DOHH2 (cell line): ENCODE measurements around the gene AFAP1.

Source experiments
- H3F3A ChIP-seq: fragments of 200-600 bp; sonication (generic), shearing (Covaris generic); 2 replicates; pipeline ENCODE4 v1.6.0; 2016; ENCODE audit warnings: antibody characterized with exemption, mild to moderate bottlenecking; ENCODE audit not compliant: control insufficient read depth, insufficient read depth
- H3K27ac ChIP-seq: fragments of 200-600 bp; sonication (generic); 2 replicates; pipeline ENCODE4 v1.5.1; 2014; ENCODE audit warnings: low read depth, mild to moderate bottlenecking, low read length, moderate library complexity
- H3K27me3 ChIP-seq: fragments of 200-600 bp; sonication (generic); 2 replicates; pipeline ENCODE4 v1.6.1; 2014; ENCODE audit warnings: mild to moderate bottlenecking, low read length, mixed read lengths; ENCODE audit not compliant: control insufficient read depth
- H3K36me3 ChIP-seq: fragments of 200-600 bp; sonication (generic); 2 replicates; pipeline ENCODE4 v1.6.1; 2014; ENCODE audit warnings: mild to moderate bottlenecking, low read length, moderate library complexity, mixed read lengths; ENCODE audit not compliant: control insufficient read depth
- H3K4me1 ChIP-seq: fragments of 200-600 bp; sonication (generic); 2 replicates; pipeline ENCODE4 v1.6.1; 2014; ENCODE audit warnings: mild to moderate bottlenecking, low read length, mixed read lengths; ENCODE audit not compliant: control insufficient read depth
- H3K4me2 ChIP-seq: fragments of 200-600 bp; sonication (generic); 2 replicates; pipeline ENCODE4 v1.6.0; 2014; ENCODE audit warnings: mild to moderate bottlenecking, low read length, moderate library complexity
- H3K4me3 ChIP-seq: fragments of 200-600 bp; sonication (generic); 2 replicates; pipeline ENCODE4 v1.5.1; 2014; ENCODE audit warnings: mild to moderate bottlenecking, low read length, mixed read lengths
- H3K79me2 ChIP-seq: fragments of 200-600 bp; sonication (generic); 2 replicates; pipeline ENCODE4 v1.6.1; 2014; ENCODE audit warnings: mild to moderate bottlenecking, low read length, mixed read lengths; ENCODE audit not compliant: control insufficient read depth
- H3K9me2 ChIP-seq: fragments of 200-600 bp; sonication (generic); replicated peaks from 2 replicates; pipeline ENCODE4 v1.6.1; 2014; ENCODE audit warnings: mild to moderate bottlenecking, low read length, mixed read lengths; ENCODE audit not compliant: control insufficient read depth
- H3K9me3 ChIP-seq: fragments of 200-600 bp; sonication (generic); 2 replicates; pipeline ENCODE4 v1.6.1; 2014; ENCODE audit warnings: antibody characterized with exemption, low read length, mixed read lengths; ENCODE audit not compliant: control insufficient read depth, insufficient read depth
- H4K20me1 ChIP-seq: fragments of 200-600 bp; sonication (generic); 2 replicates; pipeline ENCODE4 v1.6.0; 2014; ENCODE audit warnings: low read depth, mild to moderate bottlenecking, antibody characterized with exemption, low read length, moderate library complexity; ENCODE audit not compliant: control insufficient read depth, insufficient read depth
- EZH2phosphoT487 ChIP-seq: fragments of 200-600 bp; sonication (generic); IDR thresholded peaks from 2 replicates; pipeline ENCODE4 v1.6.1; 2017; ENCODE audit warnings: borderline replicate concordance, mild to moderate bottlenecking, antibody characterized with exemption, low read length, moderate library complexity, mixed read lengths
- TF ChIP-seq, protein P1 (sequence below): fragments of 200-600 bp; sonication (generic); IDR thresholded peaks from one replicate; pipeline ENCODE4 v1.5.1; 2014; ENCODE audit warnings: antibody characterized with exemption, mild to moderate bottlenecking, low read depth, low read length; ENCODE audit not compliant: poor library complexity, severe bottlenecking

The AFAP1 gene

DNA sequence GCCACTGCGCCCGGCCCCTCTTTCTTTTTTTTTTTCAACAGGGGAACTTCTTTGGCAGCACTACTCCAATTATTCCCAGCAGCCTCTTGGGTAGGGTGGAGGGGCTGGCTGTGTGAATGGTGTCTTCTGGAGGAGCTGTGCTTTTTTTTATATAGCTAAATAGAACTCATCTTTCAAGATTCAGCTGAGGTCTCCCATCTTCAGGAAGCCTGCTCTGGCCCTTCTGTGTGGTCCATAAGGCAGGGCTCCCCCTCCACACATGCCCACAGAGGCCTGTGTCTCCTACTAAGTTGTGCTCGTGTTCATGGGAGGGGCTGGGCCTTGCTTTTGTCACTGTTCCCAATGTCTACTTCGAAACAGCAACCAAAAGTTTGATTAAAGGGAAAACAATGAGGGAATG, 116.8 kb downstream of the AFAP1 start:
- Histone ChIP-seq H3K4me1 (no peaks in the 10 kb centered on the region), H3K9me3 (no peaks in the 10 kb centered on the region), H3K79me2 (no peaks in the 10 kb centered on the region), H3K4me3 (no peak overlapping the region), H3K9me2 (no peaks in the 10 kb centered on the region), H3K4me2 (no peak overlapping the region), H3F3A (no peaks in the 10 kb centered on the region), H3K36me3 (no peaks in the 10 kb centered on the region), H3K27ac (no peak overlapping the region), H3K27me3 (peaks cover 14% of the 10 kb centered on the region), H4K20me1 (no peaks in the 10 kb centered on the region)
- TF ChIP-seq, protein P1, sequence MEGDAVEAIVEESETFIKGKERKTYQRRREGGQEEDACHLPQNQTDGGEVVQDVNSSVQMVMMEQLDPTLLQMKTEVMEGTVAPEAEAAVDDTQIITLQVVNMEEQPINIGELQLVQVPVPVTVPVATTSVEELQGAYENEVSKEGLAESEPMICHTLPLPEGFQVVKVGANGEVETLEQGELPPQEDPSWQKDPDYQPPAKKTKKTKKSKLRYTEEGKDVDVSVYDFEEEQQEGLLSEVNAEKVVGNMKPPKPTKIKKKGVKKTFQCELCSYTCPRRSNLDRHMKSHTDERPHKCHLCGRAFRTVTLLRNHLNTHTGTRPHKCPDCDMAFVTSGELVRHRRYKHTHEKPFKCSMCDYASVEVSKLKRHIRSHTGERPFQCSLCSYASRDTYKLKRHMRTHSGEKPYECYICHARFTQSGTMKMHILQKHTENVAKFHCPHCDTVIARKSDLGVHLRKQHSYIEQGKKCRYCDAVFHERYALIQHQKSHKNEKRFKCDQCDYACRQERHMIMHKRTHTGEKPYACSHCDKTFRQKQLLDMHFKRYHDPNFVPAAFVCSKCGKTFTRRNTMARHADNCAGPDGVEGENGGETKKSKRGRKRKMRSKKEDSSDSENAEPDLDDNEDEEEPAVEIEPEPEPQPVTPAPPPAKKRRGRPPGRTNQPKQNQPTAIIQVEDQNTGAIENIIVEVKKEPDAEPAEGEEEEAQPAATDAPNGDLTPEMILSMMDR = no peak
- TF ChIP-seq EZH2phosphoT487 = no peak

DNA sequence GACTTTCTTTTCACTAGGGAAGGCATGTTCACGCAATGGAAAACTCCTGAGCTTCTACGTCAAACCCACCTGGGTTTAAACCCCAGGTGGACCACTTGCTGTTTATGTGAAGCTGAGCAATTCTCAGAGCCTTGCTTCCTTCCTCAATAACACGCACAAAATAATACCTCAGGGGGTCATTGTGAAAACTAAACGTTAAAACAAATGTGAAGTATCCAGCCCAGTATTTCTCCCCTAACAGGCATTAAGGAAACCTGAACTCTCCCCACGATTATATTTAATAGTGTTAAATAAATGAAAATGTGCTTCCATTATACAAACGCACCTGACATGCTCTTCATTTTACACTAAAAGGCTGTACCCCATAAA, 117.5 kb downstream of the AFAP1 start:
- Histone ChIP-seq H4K20me1 (no peaks in the 10 kb centered on the region), H3K79me2 (no peaks in the 10 kb centered on the region), H3K9me2 (no peaks in the 10 kb centered on the region), H3K4me2 (no peak overlapping the region), H3K4me3 (no peak overlapping the region), H3F3A (no peaks in the 10 kb centered on the region), H3K9me3 (no peaks in the 10 kb centered on the region), H3K27ac (no peak overlapping the region), H3K36me3 (no peaks in the 10 kb centered on the region), H3K4me1 (no peaks in the 10 kb centered on the region), H3K27me3 (peaks cover 14% of the 10 kb centered on the region)
- TF ChIP-seq EZH2phosphoT487 = no peak
- TF ChIP-seq, protein P1 = no peak

DNA sequence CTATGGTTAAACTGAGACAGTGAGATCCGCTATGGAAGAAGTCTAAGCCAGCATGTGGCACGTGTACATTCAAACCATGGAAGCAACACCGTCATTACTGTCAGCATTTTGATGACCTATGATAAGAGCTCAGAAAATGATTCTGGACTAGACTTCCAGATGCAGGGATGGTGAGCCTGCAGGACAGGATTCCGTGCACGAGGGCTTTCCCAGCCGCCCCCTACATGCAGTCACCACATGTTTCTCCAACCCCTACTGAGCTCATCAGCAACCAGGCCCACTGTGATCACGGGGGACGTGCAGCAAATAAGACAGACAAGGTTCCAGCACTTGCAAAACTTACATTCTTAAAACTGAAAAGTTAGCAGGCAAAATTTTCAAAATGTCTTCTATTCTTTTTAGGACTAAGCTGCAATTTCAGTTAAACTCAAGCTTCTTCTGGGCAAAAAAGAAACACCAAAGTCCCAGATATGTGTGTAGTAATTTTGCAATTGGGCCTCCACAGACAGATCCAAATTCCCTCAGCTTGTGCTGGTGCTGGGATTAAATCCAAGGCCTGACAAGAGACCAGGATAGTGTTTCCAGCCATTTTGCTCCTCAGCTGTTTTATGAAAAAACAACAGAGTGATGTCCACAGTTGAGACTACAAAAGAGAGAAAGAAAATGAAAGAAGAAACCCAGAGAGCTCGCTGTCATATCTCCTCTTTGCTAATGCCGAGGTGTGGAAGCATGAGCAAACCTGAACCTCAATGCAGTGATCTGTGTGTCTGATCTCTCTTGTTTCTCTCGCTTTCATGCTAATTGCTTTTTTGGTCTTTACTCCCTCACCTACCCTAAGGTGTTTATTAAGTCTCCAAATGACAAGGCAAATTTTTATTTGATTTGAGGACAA, 118.2 kb downstream of the AFAP1 start:
- Histone ChIP-seq H3K4me2 (no peak overlapping the region), H3F3A (no peaks in the 10 kb centered on the region)

More for the DNA sequence above, 118.2 kb downstream of the AFAP1 start:
- Histone ChIP-seq H3K79me2 (no peaks in the 10 kb centered on the region), H4K20me1 (no peaks in the 10 kb centered on the region), H3K4me1 (no peaks in the 10 kb centered on the region), H3K9me3 (no peaks in the 10 kb centered on the region), H3K27me3 (peaks cover 17% of the 10 kb centered on the region), H3K27ac (no peak overlapping the region), H3K4me3 (no peak overlapping the region), H3K36me3 (no peaks in the 10 kb centered on the region), H3K9me2 (no peaks in the 10 kb centered on the region)
- no peak for TF ChIP-seq EZH2phosphoT487
- TF ChIP-seq, protein P1 = no peak
